A673 (cell line): ENCODE measurements around the gene PSTK. TPM values are rescaled to one million over a fixed set of nuclear protein-coding genes. Genes with fewer than 3 reads are reported as not detected.

Source experiments
- BruUV-seq: library from RNA; stranded (reverse); fragments of 400-500 nt; replicated peaks from 2 replicates; lab custom pipeline; 2021; lab: Mats Ljungman, UMichigan
- CTCF ChIA-PET: fragments of 300-600 bp; sonication (Branson Sonifier 250); formaldehyde crosslinking; loops from one replicate; lab custom pipeline; 2022; ENCODE audit warnings: antibody characterized with exemption; lab: Charles Lee
- POLR2A ChIA-PET: fragments of 300-600 bp; sonication (Branson Sonifier 250); formaldehyde crosslinking; loops from one replicate; lab custom pipeline; 2022; ENCODE audit warnings: antibody characterized with exemption; ENCODE audit not compliant: low non-redundant PET; lab: Charles Lee
- DNase-seq: peaks from one replicate; pipeline ENCODE4 v3.0.0-alpha.2; 2015; ENCODE audit warnings: low spot score
- H3K27ac ChIP-seq: fragments of 200-600 bp; sonication (generic); 2 replicates; pipeline ENCODE4 v1.5.1; 2016; ENCODE audit warnings: mixed run types, low read depth, mild to moderate bottlenecking, mixed read lengths, antibody characterized with exemption, low read length; ENCODE audit not compliant: poor library complexity, severe bottlenecking
- H3K27me3 ChIP-seq: fragments of 200-600 bp; sonication (generic); replicated peaks from 2 replicates; pipeline ENCODE4 v1.6.1; 2017; ENCODE audit warnings: mixed run types, low read depth, mild to moderate bottlenecking, mixed read lengths, antibody characterized with exemption, low read length; ENCODE audit not compliant: insufficient read depth, poor library complexity
- H3K36me3 ChIP-seq: fragments of 200-600 bp; sonication (generic); 2 replicates; pipeline ENCODE4 v1.6.1; 2016; ENCODE audit warnings: mixed run types, mild to moderate bottlenecking, mixed read lengths, antibody characterized with exemption, low read length; ENCODE audit not compliant: insufficient read depth, poor library complexity, severe bottlenecking
- H3K4me1 ChIP-seq: fragments of 200-600 bp; sonication (generic); 2 replicates; pipeline ENCODE4 v1.6.1; 2017; ENCODE audit warnings: mixed run types, mild to moderate bottlenecking, mixed read lengths, antibody characterized with exemption, low read length; ENCODE audit not compliant: insufficient read depth, poor library complexity, severe bottlenecking
- H3K4me3 ChIP-seq: fragments of 200-600 bp; sonication (generic); 2 replicates; pipeline ENCODE4 v1.5.1; 2016; ENCODE audit warnings: low read depth, mixed run types, mild to moderate bottlenecking, mixed read lengths, low read length; ENCODE audit not compliant: poor library complexity, severe bottlenecking
- H3K9me3 ChIP-seq: fragments of 200-600 bp; sonication (generic); 2 replicates; pipeline ENCODE4 v1.6.1; 2016; ENCODE audit warnings: mixed run types, low read depth, mild to moderate bottlenecking, mixed read lengths, antibody characterized with exemption, low read length; ENCODE audit not compliant: poor library complexity, severe bottlenecking
- CTCF ChIP-seq: fragments of 300-800, 200-600 bp; sonication (generic); conservative IDR thresholded peaks from 2 replicates; pipeline ENCODE4 v1.5.1; 2017; ENCODE audit warnings: low read depth, mild to moderate bottlenecking, antibody characterized with exemption, low read length, moderate library complexity, mixed read lengths
- EZH2 ChIP-seq: fragments of 200-600 bp; sonication (generic); IDR thresholded peaks from 2 replicates; pipeline ENCODE4 v1.6.1; 2017; ENCODE audit warnings: borderline replicate concordance, low read depth, mild to moderate bottlenecking, mixed read lengths, antibody characterized with exemption, low read length; ENCODE audit not compliant: poor library complexity, severe bottlenecking
- intact Hi-C: fragments of 100-400 bp; cut with micrococcal nuclease; formaldehyde crosslinking; loops from one replicate; pipeline ENCODE4 v1.10.0; 2022; ENCODE audit not compliant: unreplicated experiment
- total RNA-seq: library from RNA; stranded (reverse); gene quantifications from 2 replicates; pipeline ENCODE4 v1.2.3, GENCODE V29; 2021

Gene PSTK
- total RNA-seq, 1 experiment from 2014 or later = 5.7 TPM

GRCh38 chr10:123009105-123009820, 29.1 kb downstream of the PSTK start:
- peaks cover 8% of the 10 kb centered on the region for H3K4me1 ChIP-seq
- ChIA-PET CTCF (no interaction called here), POLR2A (no interaction called here)
- peak; percentile 7 for DNase-seq
- BruUV-seq = no TSS peak
- peak overlapping the region; percentile 83 for H3K4me3 ChIP-seq
- H3K27ac ChIP-seq = peak overlapping the region; percentile 82
- TF ChIP-seq EZH2 (no peak), CTCF (no peak)
- no peaks in the 10 kb centered on the region for H3K9me3 ChIP-seq
- intact Hi-C loops = no loop called here
- H3K36me3 ChIP-seq = no peaks in the 10 kb centered on the region
- no peaks in the 10 kb centered on the region for H3K27me3 ChIP-seq

GRCh38 chr10:123011987-123012386, 31.8 kb downstream of the PSTK start:
- H3K27me3 ChIP-seq = no peaks in the 10 kb centered on the region
- ChIA-PET CTCF (no interaction called here), POLR2A (no interaction called here)
- no peak overlapping the region for H3K27ac ChIP-seq
- no TSS peak for BruUV-seq
- H3K4me1 ChIP-seq = peaks cover 8% of the 10 kb centered on the region
- intact Hi-C loops = no loop called here
- H3K36me3 ChIP-seq = no peaks in the 10 kb centered on the region
- H3K4me3 ChIP-seq = no peak overlapping the region
- DNase-seq = no peak
- TF ChIP-seq CTCF (no peak), EZH2 (no peak)
- H3K9me3 ChIP-seq = no peaks in the 10 kb centered on the region

- Histone ChIP-seq H3K9me3 (no peaks in the 10 kb centered on the region), H3K4me1 (no peaks in the 10 kb centered on the region), H3K36me3 (no peaks in the 10 kb centered on the region), H3K27me3 (no peaks in the 10 kb centered on the region), H3K4me3 (no peak overlapping the region), H3K27ac (no peak overlapping the region)
- intact Hi-C loops = no loop called here
- no peak for DNase-seq
- BruUV-seq = no TSS peak
- ChIA-PET POLR2A (no interaction called here), CTCF (no interaction called here)
- no peak for TF ChIP-seq CTCF
- no peak for TF ChIP-seq EZH2
These were observed 33.5 kb downstream of the PSTK start for GRCh38 chr10:123013456-123014419.
